ENCODE data around the gene LCP2.

LCP2 gene

GRCh38 chr5:170297589-170298462 lies at the start of gene LCP2:
Gene LCP2, minus strand, starts transcription at chr5:170297777. Its CDS starts 166 bp downstream, at chr5:170297611.
- DNase-seq (ENCODE audit: low read depth), result no peak

GRCh38 chr5:170347022-170347567 lies 49.5 kb upstream of the LCP2 start:
- DNase-seq (ENCODE audit: low read depth), result no peak

- no peak for DNase-seq (ENCODE audit: low read depth)
These were observed 48.4 kb upstream of the LCP2 start for GRCh38 chr5:170345971-170346370.

GRCh38 chr5:170343177-170343576 lies 45.6 kb upstream of the LCP2 start:
- DNase-seq (ENCODE audit: low read depth), result no peak

GRCh38 chr5:170342153-170342725 lies 44.7 kb upstream of the LCP2 start:
- DNase-seq (ENCODE audit: low read depth), result no peak

- DNase-seq (ENCODE audit: low read depth), result no peak
These were observed 44.0 kb upstream of the LCP2 start for GRCh38 chr5:170341545-170341944.

- DNase-seq (ENCODE audit: low read depth), result no peak
These were observed 42.2 kb upstream of the LCP2 start for GRCh38 chr5:170339780-170340167.

GRCh38 chr5:170338933-170339779 lies 41.6 kb upstream of the LCP2 start:
- no peak for DNase-seq (ENCODE audit: low read depth)

- DNase-seq (ENCODE audit: low read depth), result no peak
These were observed 40.7 kb upstream of the LCP2 start for GRCh38 chr5:170338291-170338690.

- DNase-seq (ENCODE audit: low read depth), result no peak
These were observed 39.6 kb upstream of the LCP2 start for GRCh38 chr5:170337045-170337733.

GRCh38 chr5:170336065-170336464 lies 38.5 kb upstream of the LCP2 start:
- DNase-seq (ENCODE audit: low read depth), result no peak

- no peak for DNase-seq (ENCODE audit: low read depth)
These were observed 37.0 kb upstream of the LCP2 start for GRCh38 chr5:170334626-170335025.

- no peak for DNase-seq (ENCODE audit: low read depth)
These were observed 35.8 kb upstream of the LCP2 start for GRCh38 chr5:170333161-170333910.

GRCh38 chr5:170332058-170332457 lies 34.5 kb upstream of the LCP2 start:
- DNase-seq (ENCODE audit: low read depth), result no peak

GRCh38 chr5:170330568-170331054 lies 33.0 kb upstream of the LCP2 start:
- DNase-seq (ENCODE audit: low read depth), result no peak

GRCh38 chr5:170329524-170329923 lies 31.9 kb upstream of the LCP2 start:
- DNase-seq (ENCODE audit: low read depth), result no peak

GRCh38 chr5:170327829-170328228 lies 30.3 kb upstream of the LCP2 start:
- DNase-seq (ENCODE audit: low read depth), result no peak

GRCh38 chr5:170327168-170327567 lies 29.6 kb upstream of the LCP2 start:
- no peak for DNase-seq (ENCODE audit: low read depth)

GRCh38 chr5:170319301-170319700 lies 21.7 kb upstream of the LCP2 start:
- no peak for DNase-seq (ENCODE audit: low read depth)

- no peak for DNase-seq (ENCODE audit: low read depth)
These were observed 19.9 kb upstream of the LCP2 start for GRCh38 chr5:170317499-170317898.

GRCh38 chr5:170316937-170317336 lies 19.4 kb upstream of the LCP2 start:
- no peak for DNase-seq (ENCODE audit: low read depth)

All from GM04503 (cell line).